DOHH2 (cell line): Measurements from ENCODE around the gene KDM8.

Source experiments
- EZH2phosphoT487 ChIP-seq: fragments of 200-600 bp; sonication (generic); IDR thresholded peaks from 2 replicates; pipeline ENCODE4 v1.6.1; 2017; ENCODE audit warnings: borderline replicate concordance, mild to moderate bottlenecking, antibody characterized with exemption, low read length, moderate library complexity, mixed read lengths
- TF ChIP-seq, protein P1 (sequence below): fragments of 200-600 bp; sonication (generic); IDR thresholded peaks from one replicate; pipeline ENCODE4 v1.5.1; 2014; ENCODE audit warnings: antibody characterized with exemption, mild to moderate bottlenecking, low read depth, low read length; ENCODE audit not compliant: poor library complexity, severe bottlenecking

DNA sequence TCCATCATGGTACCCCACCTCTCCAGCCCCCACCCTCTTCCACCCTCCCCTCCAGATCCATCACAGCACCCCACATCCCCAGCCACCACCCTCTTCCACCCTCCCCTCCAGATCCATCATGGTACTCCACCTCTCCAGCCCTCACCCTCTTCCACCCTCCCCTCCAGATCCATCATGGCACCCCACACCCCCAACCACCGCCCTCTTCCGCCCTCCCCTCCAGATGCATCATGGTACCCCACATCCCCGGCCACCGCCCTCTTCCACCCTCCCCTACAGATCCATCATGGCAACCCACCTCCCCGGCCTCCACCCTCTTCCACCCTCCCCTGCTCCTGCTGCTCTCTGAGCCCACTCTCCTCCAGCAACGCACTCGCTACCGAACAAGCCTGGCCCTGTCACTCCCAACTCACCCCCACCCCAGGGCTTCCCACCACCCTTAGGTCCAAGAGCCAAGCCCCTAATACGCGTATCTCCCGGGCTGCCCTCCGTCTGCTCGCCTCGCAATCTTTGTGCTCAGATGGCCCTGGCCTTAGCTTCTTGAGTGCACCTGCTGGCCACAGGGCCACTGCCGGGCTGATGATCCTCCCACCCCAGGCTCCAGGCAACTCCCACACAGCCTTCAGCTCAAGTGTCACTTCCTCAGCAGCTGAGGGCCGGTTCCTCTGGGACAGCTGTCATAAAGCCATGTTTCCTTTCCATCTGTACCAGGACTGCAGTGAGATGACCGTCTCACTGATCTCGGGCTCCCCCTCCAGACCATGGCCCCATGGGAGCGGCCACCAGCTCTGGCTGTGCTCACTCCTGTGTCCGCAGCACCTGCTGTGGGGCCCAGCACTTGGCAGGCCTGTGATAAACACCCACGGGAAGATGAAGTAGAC is 25.5 kb downstream of the KDM8 start:
- TF ChIP-seq, protein P1, sequence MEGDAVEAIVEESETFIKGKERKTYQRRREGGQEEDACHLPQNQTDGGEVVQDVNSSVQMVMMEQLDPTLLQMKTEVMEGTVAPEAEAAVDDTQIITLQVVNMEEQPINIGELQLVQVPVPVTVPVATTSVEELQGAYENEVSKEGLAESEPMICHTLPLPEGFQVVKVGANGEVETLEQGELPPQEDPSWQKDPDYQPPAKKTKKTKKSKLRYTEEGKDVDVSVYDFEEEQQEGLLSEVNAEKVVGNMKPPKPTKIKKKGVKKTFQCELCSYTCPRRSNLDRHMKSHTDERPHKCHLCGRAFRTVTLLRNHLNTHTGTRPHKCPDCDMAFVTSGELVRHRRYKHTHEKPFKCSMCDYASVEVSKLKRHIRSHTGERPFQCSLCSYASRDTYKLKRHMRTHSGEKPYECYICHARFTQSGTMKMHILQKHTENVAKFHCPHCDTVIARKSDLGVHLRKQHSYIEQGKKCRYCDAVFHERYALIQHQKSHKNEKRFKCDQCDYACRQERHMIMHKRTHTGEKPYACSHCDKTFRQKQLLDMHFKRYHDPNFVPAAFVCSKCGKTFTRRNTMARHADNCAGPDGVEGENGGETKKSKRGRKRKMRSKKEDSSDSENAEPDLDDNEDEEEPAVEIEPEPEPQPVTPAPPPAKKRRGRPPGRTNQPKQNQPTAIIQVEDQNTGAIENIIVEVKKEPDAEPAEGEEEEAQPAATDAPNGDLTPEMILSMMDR, result no peak
- no peak for TF ChIP-seq EZH2phosphoT487
